HG03025 (cell line): ENCODE results near the gene GPR183.
"Not testable (repeated sequence)": the region's sequence is repeated elsewhere in the genome, so short reads cannot be mapped to it uniquely, and the experiment has no call there.

Experiments used
- ATAC-seq: cut with Tn5 transposase; IDR thresholded peaks from one replicate; pipeline ENCODE4 v1.9.1; 2021; ENCODE audit warnings: mild to moderate bottlenecking, moderate library complexity; ENCODE audit not compliant: unreplicated experiment, low FRiP score

Gene GPR183

DNA sequence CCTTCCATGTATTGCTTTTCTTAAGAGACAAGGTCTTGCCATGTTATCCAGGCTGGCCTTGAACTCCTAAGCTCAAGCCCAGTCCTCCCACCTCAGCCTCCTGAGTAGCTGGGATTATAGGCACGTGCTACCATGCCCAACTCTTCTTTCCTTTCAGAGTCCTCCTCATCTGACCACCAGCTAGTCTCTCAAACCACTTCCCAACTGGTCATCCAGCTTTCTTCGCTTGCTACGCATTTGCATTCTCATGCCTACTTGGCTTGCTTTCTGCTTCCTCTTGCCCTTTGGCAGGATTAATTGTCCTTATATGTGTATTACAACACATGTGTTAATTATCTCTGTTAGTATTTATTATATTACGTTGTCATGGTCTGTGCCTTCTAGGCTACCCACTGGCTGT, 55.3 kb downstream of the GPR183 start:
- ATAC-seq: no peak

DNA sequence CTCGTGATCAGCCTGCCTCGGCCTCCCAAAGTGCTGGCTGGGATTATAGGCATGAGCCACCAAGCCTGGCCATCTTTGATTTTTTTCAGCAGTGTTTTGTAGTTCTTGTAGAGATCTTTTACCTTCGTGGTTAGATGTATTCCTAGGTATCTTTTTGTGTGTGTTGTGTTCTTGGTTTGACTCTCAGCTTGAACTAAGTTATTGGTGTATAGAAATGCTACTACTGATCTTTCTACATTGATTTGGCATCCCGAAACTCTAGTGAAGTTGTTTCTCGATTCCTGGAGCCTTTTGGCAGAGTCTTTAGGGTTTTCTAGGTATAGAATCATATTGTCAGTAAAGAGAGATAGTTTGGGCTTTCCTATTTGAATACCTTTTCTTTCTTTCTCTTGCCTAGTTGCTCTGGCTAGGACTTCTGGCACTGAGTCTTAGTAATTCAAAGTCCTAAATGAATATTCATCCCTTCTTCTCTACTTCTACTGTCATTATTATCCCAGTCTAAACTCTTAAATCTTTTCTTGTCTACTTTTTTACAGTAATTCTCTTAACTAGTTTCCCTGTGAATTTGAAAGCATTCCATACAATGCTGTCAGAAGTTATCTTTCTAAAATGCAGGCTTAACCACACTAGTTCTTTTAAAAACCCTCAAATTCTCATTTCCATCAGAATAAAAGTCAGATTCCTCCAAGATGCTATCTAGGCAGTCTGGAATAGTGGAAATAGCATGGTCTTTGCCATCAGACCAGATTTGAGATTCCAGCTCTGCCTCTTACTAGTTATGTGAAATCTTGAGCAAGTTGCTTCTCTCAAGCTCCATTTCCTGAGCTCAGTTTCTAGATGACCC, 56.0 kb downstream of the GPR183 start:
- ATAC-seq: no peak

DNA sequence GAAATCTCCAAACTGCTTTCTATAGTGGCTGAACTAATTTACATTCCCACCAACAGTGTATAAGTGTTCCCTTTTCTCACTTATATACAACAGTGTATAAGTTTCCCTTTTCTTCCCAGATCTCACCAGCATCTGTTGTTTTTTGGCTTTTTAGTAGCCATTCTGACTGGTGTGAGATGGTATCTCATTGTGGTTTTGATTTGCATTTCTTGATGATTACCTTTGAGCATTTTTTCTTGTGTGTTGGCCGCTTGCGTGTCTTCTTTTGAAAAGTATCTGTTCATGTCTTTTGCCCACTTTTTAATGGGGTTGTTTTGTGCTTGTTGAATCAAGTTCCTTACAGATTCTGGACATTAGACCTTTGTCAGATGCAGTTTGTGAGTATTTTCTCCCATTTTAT, 57.6 kb downstream of the GPR183 start:
- not testable (repeated sequence) for ATAC-seq

GRCh38 chr13:99249178-99249577, 58.0 kb downstream of the GPR183 start:
- ATAC-seq: not testable (repeated sequence)

- no peak for ATAC-seq
Measured at GRCh38 chr13:99246100-99246499, 61.1 kb downstream of the GPR183 start.
